Esophagus squamous epithelium (tissue), 5 donors: ENCODE results near the gene CDH2. TPM values are rescaled to one million over a fixed set of nuclear protein-coding genes. Genes with fewer than 3 reads are reported as not detected.

Source experiments
- DNase-seq: peaks from one replicate; lab custom pipeline; 2025; lab: John Stamatoyannopoulos, UW
- H3K27ac ChIP-seq, 4 donors: fragments of 200-600 bp; sonication (generic); one replicate each; pipeline ENCODE4 v1.5.1; 2016 to 2019; ENCODE audit warnings: mild to moderate bottlenecking in 1 of 4
- H3K27me3 ChIP-seq, 4 donors: fragments of 200-600 bp; sonication (generic); 1 replicate in 3 of 4; 2 replicates in 1 of 4; pipeline versions ENCODE4 v1.5.1 to v1.6.0; 2017 to 2021; ENCODE audit warnings: antibody characterized with exemption in 1 of 4
- H3K36me3 ChIP-seq, 3 donors: fragments of 200-600 bp; sonication (generic); one replicate each; pipeline ENCODE4 v1.5.1; 2016 to 2019
- H3K4me1 ChIP-seq, 3 donors: fragments of 200-600 bp; sonication (generic); one replicate each; pipeline ENCODE4 v1.5.1; 2017 to 2019
- H3K4me3 ChIP-seq, 4 donors: fragments of 200-600 bp; sonication (generic); 1 replicate in 3 of 4; 2 replicates in 1 of 4; pipeline ENCODE4 v1.5.1; 2016 to 2019; ENCODE audit warnings: mild to moderate bottlenecking in 2 of 4, moderate library complexity in 1 of 4
- H3K9me3 ChIP-seq, 3 donors: fragments of 200-600 bp; sonication (generic); one replicate each; pipeline ENCODE4 v1.5.1; 2016 to 2019
- CTCF ChIP-seq, 6 experiments: fragments of 450-650 bp in 4 of 6; fragments of 200-600 bp in 2 of 6; sonication (generic) in 2 of 6; IDR thresholded peaks; one replicate each; pipeline ENCODE4 v1.5.1; 2016 to 2019; ENCODE audit warnings: antibody characterized with exemption in 6 of 6, mild to moderate bottlenecking in 4 of 6, moderate library complexity in 4 of 6
- POLR2A ChIP-seq, 4 donors: fragments of 450-650 bp; IDR thresholded peaks; one replicate each; pipeline ENCODE4 v1.6.1; 2017; ENCODE audit warnings: antibody characterized with exemption in 4 of 4, mild to moderate bottlenecking in 4 of 4, moderate library complexity in 3 of 4
- WGBS, 2 donors: methylation state at CpG; one replicate each; pipeline ENCODE4 v1.1.5; 2018; 5-methylcytosine and 5-hydroxymethylcytosine counted together
- intact Hi-C: fragments of 100-400 bp; cut with DNase I; formaldehyde crosslinking; loops from one replicate; pipeline ENCODE4 v1.15.0; 2022
- total RNA-seq, 4 donors: library from RNA; depleted of rRNA; stranded (reverse); fragments of >200 nt; gene quantifications; one replicate each; pipeline ENCODE4 v1.1.0, GENCODE V29; 2016
- donor health status: DM: yes; HTN: yes; CAD: no.

The CDH2 gene
- total RNA-seq = under 1 TPM; 0.11 to 0.88 (median 0.28) TPM

GRCh38 chr18:28176948-28177827, at the start of gene CDH2:
TSS of gene CDH2 (minus strand) at chr18:28177130. CDS start at chr18:28177022, 108 bp downstream.
- no peak for DNase-seq
- Histone ChIP-seq H3K27ac (peak within 1 kb of the TSS in 1 of 4 donors; percentile 46), H3K36me3 (no peaks in the 10 kb centered on the region), H3K27me3 (peaks cover 9 to 90% (median 16%) of the 10 kb centered on the region in 4 donors), H3K4me1 (peaks cover 14 to 34% (median 23%) of the 10 kb centered on the region in 3 donors), H3K4me3 (peak within 1 kb of the TSS; percentile 33 to 68 (median 48)), H3K9me3 (no peaks in the 10 kb centered on the region)
- intact Hi-C loops = no loop called here
- WGBS, 2 donors = 0 to 8% methylated on average over 5 to 16 of the region's 105 CpGs
- no peak for TF ChIP-seq POLR2A (IDR thresholded peaks at IDR 0.05)
- no peak for TF ChIP-seq CTCF (IDR thresholded peaks at IDR 0.05)

GRCh38 chr18:28212060-28212459, 35.1 kb upstream of the CDH2 start:
- H3K4me3 ChIP-seq = no peak overlapping the region
- TF ChIP-seq POLR2A (IDR thresholded peaks at IDR 0.05) = no peak
- TF ChIP-seq CTCF (IDR thresholded peaks at IDR 0.05) = no peak
- WGBS, 2 donors = 75 to 85% methylated on average over 3 of the region's 3 CpGs
- intact Hi-C loops = no loop called here
- no peaks in the 10 kb centered on the region for H3K4me1 ChIP-seq
- H3K27ac ChIP-seq = no peak overlapping the region
- no peaks in the 10 kb centered on the region for H3K27me3 ChIP-seq
- no peaks in the 10 kb centered on the region for H3K36me3 ChIP-seq
- no peak for DNase-seq
- no peaks in the 10 kb centered on the region for H3K9me3 ChIP-seq

- intact Hi-C loops = no loop called here
- DNase-seq = no peak
- TF ChIP-seq POLR2A (IDR thresholded peaks at IDR 0.05) (no peak), CTCF (IDR thresholded peaks at IDR 0.05) (no peak)
- Histone ChIP-seq H3K36me3 (no peaks in the 10 kb centered on the region), H3K4me1 (no peaks in the 10 kb centered on the region), H3K27me3 (no peaks in the 10 kb centered on the region), H3K4me3 (no peak overlapping the region), H3K27ac (no peak overlapping the region), H3K9me3 (no peaks in the 10 kb centered on the region)
- 66% methylated on average over 10 of the region's 11 CpGs for WGBS, 2 donors
These were observed 31.9 kb upstream of the CDH2 start for GRCh38 chr18:28208712-28209265.

GRCh38 chr18:28208268-28208667, 31.3 kb upstream of the CDH2 start:
- WGBS, 2 donors = 39 to 77% methylated on average over 1 of the region's 1 CpG
- intact Hi-C loops = no loop called here
- no peaks in the 10 kb centered on the region for H3K36me3 ChIP-seq
- no peak overlapping the region for H3K4me3 ChIP-seq
- H3K27ac ChIP-seq = no peak overlapping the region
- no peak for TF ChIP-seq POLR2A (IDR thresholded peaks at IDR 0.05)
- TF ChIP-seq CTCF (IDR thresholded peaks at IDR 0.05) = no peak
- H3K27me3 ChIP-seq = no peaks in the 10 kb centered on the region
- no peaks in the 10 kb centered on the region for H3K4me1 ChIP-seq
- H3K9me3 ChIP-seq = no peaks in the 10 kb centered on the region
- DNase-seq = no peak

GRCh38 chr18:28204154-28204553, 27.2 kb upstream of the CDH2 start:
- Histone ChIP-seq H3K36me3 (no peaks in the 10 kb centered on the region), H3K4me3 (no peak overlapping the region), H3K9me3 (no peaks in the 10 kb centered on the region), H3K27me3 (no peaks in the 10 kb centered on the region), H3K27ac (no peak overlapping the region), H3K4me1 (no peaks in the 10 kb centered on the region)
- no peak for DNase-seq
- intact Hi-C loops = no loop called here
- no peak for TF ChIP-seq POLR2A (IDR thresholded peaks at IDR 0.05)
- no peak for TF ChIP-seq CTCF (IDR thresholded peaks at IDR 0.05)
- WGBS, 2 donors = 45 to 67% methylated on average over 1 of the region's 1 CpG
